ENCODE measurements around the gene CACNG3. TPM values are rescaled to one million over a fixed set of nuclear protein-coding genes. Genes with fewer than 3 reads are reported as not detected.

CACNG3 gene
- total RNA-seq, 4 donors from 2014 or later: not detected

DNA sequence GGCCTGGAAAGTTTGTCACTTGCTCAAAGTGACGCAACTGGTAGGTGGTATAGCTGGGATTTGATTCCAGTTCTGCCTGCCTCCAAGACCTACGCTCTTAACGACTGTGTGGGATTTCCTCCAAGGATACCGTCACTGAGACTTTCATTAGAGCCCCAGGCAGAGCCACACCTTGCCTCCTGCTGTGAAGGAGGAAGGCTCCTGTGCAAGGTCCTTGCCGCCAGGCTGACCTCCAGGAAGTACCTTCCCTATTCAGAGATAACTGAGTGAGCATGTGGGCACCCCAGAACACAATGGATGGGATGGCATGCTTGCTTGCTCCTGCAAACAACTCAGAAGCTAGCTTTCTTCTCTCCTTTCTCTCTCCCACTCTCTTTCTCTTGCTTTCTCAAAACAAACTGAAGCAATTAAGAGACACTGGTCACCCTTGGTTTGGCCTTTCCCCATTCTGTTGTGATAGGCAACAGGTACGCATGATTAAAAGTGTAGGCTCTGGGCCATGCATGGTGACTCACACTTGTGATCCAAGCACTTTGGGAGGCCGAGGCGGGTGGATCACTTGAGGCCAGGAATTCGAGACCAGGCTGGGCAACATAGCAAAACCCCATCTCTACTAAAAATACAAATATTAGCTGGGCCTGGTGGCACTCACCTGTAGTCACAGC lies 30.7 kb downstream of the CACNG3 start:
- Histone ChIP-seq H3K36me3 (no peaks in the 10 kb centered on the region), H3K27ac (no peak overlapping the region), H3K27me3 (no peaks in the 10 kb centered on the region), H3K4me3 (replicated peaks in 1 of 3) (no peak overlapping the region), H3K9me3 (no peaks in the 10 kb centered on the region), H3K4me1 (no peaks in the 10 kb centered on the region)
- TF ChIP-seq POLR2A (IDR thresholded peaks at IDR 0.05): no peak
- TF ChIP-seq, protein P1, sequence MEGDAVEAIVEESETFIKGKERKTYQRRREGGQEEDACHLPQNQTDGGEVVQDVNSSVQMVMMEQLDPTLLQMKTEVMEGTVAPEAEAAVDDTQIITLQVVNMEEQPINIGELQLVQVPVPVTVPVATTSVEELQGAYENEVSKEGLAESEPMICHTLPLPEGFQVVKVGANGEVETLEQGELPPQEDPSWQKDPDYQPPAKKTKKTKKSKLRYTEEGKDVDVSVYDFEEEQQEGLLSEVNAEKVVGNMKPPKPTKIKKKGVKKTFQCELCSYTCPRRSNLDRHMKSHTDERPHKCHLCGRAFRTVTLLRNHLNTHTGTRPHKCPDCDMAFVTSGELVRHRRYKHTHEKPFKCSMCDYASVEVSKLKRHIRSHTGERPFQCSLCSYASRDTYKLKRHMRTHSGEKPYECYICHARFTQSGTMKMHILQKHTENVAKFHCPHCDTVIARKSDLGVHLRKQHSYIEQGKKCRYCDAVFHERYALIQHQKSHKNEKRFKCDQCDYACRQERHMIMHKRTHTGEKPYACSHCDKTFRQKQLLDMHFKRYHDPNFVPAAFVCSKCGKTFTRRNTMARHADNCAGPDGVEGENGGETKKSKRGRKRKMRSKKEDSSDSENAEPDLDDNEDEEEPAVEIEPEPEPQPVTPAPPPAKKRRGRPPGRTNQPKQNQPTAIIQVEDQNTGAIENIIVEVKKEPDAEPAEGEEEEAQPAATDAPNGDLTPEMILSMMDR (IDR thresholded peaks at IDR 0.05): no peak
- DNase-seq: no peak
- WGBS, 2 donors: 72 to 73% methylated on average over 9 of the region's 9 CpGs
- intact Hi-C loops (cut with DNase I): no loop called here

DNA sequence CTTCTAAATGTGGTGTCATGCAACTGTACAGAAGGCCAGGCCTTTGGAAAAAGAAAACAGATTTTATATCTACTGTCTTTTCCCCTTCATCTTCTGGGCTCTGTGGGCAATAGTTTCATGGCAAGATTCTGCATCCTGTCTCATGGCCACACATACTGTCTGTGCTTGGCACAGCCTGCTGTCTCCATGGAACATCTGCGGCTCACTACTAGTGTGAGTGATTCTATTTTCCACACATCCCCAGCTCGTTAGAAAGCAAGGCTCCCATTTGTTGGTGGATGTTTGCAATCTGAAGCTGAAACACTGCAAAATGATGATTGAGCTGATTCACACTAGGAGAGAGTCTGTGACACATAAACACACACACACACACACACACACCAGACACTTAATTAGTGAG lies 32.4 kb downstream of the CACNG3 start:
- Histone ChIP-seq H3K4me3 (replicated peaks in 1 of 3) (no peak overlapping the region), H3K36me3 (no peaks in the 10 kb centered on the region), H3K9me3 (no peaks in the 10 kb centered on the region), H3K27ac (no peak overlapping the region), H3K27me3 (no peaks in the 10 kb centered on the region), H3K4me1 (no peaks in the 10 kb centered on the region)
- no peak for DNase-seq
- TF ChIP-seq POLR2A (IDR thresholded peaks at IDR 0.05): no peak
- TF ChIP-seq, protein P1 (IDR thresholded peaks at IDR 0.05): no peak
- 66 to 86% methylated on average over 2 of the region's 2 CpGs for WGBS, 2 donors
- intact Hi-C loops (cut with DNase I): no loop called here

DNA sequence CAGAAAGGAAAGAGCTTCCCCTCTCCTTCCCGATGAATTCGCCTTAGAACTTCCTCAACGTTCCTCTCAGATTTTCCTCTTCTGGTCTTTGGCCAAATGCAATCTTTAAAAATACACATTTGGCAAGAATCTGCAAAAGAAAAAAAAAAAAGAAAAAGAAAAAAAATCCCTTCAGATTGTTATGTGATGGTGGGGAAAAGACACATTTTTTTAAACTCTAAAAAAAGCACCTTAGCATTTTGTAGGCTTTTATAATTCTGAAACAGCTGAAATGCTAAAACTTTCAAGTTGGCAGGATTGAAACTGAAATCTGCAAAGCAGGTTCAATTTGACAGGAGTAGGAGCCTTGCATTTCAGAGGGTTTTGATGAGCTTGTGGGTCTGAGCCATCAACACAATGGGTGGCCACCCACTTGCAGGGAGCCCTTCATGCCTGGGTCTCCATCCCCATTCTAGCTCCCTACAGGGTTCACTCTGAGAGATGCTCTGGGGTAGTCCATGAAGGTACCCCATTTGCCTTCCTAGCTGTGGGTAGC lies 33.1 kb downstream of the CACNG3 start:
- intact Hi-C loops (cut with DNase I): no loop called here
- Histone ChIP-seq H3K36me3 (no peaks in the 10 kb centered on the region), H3K4me3 (replicated peaks in 1 of 3) (no peak overlapping the region), H3K4me1 (no peaks in the 10 kb centered on the region), H3K27ac (no peak overlapping the region), H3K27me3 (no peaks in the 10 kb centered on the region), H3K9me3 (no peaks in the 10 kb centered on the region)
- no peak for DNase-seq
- 65 to 71% methylated on average over 3 of the region's 3 CpGs for WGBS, 2 donors
- TF ChIP-seq POLR2A (IDR thresholded peaks at IDR 0.05): no peak

DNA sequence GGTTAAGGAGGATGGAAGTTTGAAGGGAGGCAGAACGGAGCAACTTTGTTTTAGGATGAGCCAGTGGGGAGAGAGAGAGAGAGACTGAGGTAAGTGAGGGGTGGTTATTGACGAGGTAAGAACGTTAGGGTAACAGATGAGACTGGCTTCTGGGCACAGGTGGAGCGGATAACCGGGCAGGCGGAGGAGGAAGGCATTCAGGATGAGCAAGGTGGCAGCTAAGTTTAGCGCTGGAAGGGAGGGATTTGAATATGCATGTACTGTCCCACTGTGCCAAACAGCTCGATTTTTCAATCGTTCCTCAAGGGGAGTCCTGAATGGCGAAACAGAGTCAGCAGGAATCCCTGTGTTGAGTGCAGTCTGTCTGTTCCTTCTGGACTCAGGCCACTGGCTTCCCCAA lies 35.8 kb downstream of the CACNG3 start:
- Histone ChIP-seq H3K36me3 (no peaks in the 10 kb centered on the region), H3K4me3 (replicated peaks in 1 of 3) (no peak overlapping the region), H3K27ac (no peak overlapping the region), H3K27me3 (no peaks in the 10 kb centered on the region), H3K4me1 (no peaks in the 10 kb centered on the region), H3K9me3 (no peaks in the 10 kb centered on the region)
- WGBS, 2 donors: 51 to 52% methylated on average over 10 of the region's 10 CpGs
- TF ChIP-seq, protein P1 (IDR thresholded peaks at IDR 0.05): no peak
- TF ChIP-seq POLR2A (IDR thresholded peaks at IDR 0.05): no peak
- intact Hi-C loops (cut with DNase I): no loop called here
- DNase-seq: no peak

DNA sequence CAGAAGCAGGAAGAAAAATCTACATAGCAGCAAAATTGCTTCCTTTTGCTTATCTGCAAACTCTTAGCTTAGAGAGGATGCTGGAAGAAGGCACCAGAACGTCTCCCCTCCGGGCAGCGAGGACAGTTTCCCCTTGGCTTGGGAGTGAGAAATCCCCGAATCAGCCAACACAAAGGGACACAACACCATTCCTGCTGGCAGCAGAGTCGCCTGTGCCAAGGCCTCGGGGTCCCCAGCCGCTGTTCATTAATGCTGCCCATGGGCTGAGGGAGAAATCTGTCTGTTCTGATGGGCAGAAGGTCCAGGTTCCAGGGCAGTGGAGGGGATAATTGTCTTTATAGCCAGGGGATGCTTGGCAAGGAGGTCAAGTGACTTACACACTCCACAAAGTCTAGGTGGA lies 38.0 kb downstream of the CACNG3 start:
- intact Hi-C loops (cut with DNase I): no loop called here
- no peak overlapping the region for H3K27ac ChIP-seq
- H3K36me3 ChIP-seq: no peaks in the 10 kb centered on the region
- TF ChIP-seq, protein P1 (IDR thresholded peaks at IDR 0.05): no peak
- TF ChIP-seq POLR2A (IDR thresholded peaks at IDR 0.05): no peak
- no peaks in the 10 kb centered on the region for H3K27me3 ChIP-seq
- no peak for DNase-seq
- H3K9me3 ChIP-seq: no peaks in the 10 kb centered on the region
- H3K4me1 ChIP-seq: no peaks in the 10 kb centered on the region
- H3K4me3 ChIP-seq (replicated peaks in 1 of 3): no peak overlapping the region
- 76 to 84% methylated on average over 5 to 7 of the region's 7 CpGs for WGBS, 2 donors
